ENCODE measurements around the gene RXFP1. TPM values are rescaled to one million over a fixed set of nuclear protein-coding genes. Genes with fewer than 3 reads are reported as not detected.

RXFP1 gene
- total RNA-seq, 4 donors from 2014 or later, result 2.1 to 11.3 (median 6.0) TPM

GRCh38 chr4:158605393-158605792, 83.7 kb downstream of the RXFP1 start:
- H3K4me3 ChIP-seq, result no peak overlapping the region
- TF ChIP-seq CTCF (IDR thresholded peaks at IDR 0.05), result no peak
- intact Hi-C loops (cut with DNase I; ENCODE audit: low total_unique reads), result no loop called here
- H3K27me3 ChIP-seq, result no peaks in the 10 kb centered on the region
- no peaks in the 10 kb centered on the region for H3K4me1 ChIP-seq
- DNase-seq, result no peak
- no peaks in the 10 kb centered on the region for H3K9me3 ChIP-seq
- no peaks in the 10 kb centered on the region for H3K36me3 ChIP-seq
- H3K27ac ChIP-seq, result no peak overlapping the region

GRCh38 chr4:158606969-158607368, 85.3 kb downstream of the RXFP1 start:
- Histone ChIP-seq H3K4me3 (no peak overlapping the region), H3K9me3 (no peaks in the 10 kb centered on the region), H3K27me3 (no peaks in the 10 kb centered on the region), H3K27ac (no peak overlapping the region), H3K4me1 (no peaks in the 10 kb centered on the region), H3K36me3 (no peaks in the 10 kb centered on the region)
- intact Hi-C loops (cut with DNase I; ENCODE audit: low total_unique reads), result no loop called here
- TF ChIP-seq CTCF (IDR thresholded peaks at IDR 0.05), result no peak
- no peak for TF ChIP-seq POLR2A (IDR thresholded peaks at IDR 0.05)
- DNase-seq, result no peak

GRCh38 chr4:158609116-158609515, 87.4 kb downstream of the RXFP1 start:
- no peak overlapping the region for H3K4me3 ChIP-seq
- no peaks in the 10 kb centered on the region for H3K4me1 ChIP-seq
- no peak overlapping the region for H3K27ac ChIP-seq
- intact Hi-C loops (cut with DNase I; ENCODE audit: low total_unique reads), result no loop called here
- no peaks in the 10 kb centered on the region for H3K9me3 ChIP-seq
- no peaks in the 10 kb centered on the region for H3K27me3 ChIP-seq
- DNase-seq, result no peak
- no peaks in the 10 kb centered on the region for H3K36me3 ChIP-seq
- TF ChIP-seq CTCF (IDR thresholded peaks at IDR 0.05), result no peak
- no peak for TF ChIP-seq POLR2A (IDR thresholded peaks at IDR 0.05)

GRCh38 chr4:158610790-158611189, 89.1 kb downstream of the RXFP1 start:
- H3K27me3 ChIP-seq, result no peaks in the 10 kb centered on the region
- intact Hi-C loops (cut with DNase I; ENCODE audit: low total_unique reads), result no loop called here

GRCh38 chr4:158613046-158613445, 91.4 kb downstream of the RXFP1 start:
- Histone ChIP-seq H3K27ac (no peak overlapping the region), H3K9me3 (no peaks in the 10 kb centered on the region), H3K36me3 (no peaks in the 10 kb centered on the region), H3K4me3 (no peak overlapping the region), H3K4me1 (no peaks in the 10 kb centered on the region), H3K27me3 (no peaks in the 10 kb centered on the region)
- intact Hi-C loops (cut with DNase I; ENCODE audit: low total_unique reads), result no loop called here
- no peak for DNase-seq
- TF ChIP-seq CTCF (IDR thresholded peaks at IDR 0.05) (no peak), POLR2A (IDR thresholded peaks at IDR 0.05) (no peak)

More at GRCh38 chr4:158610790-158611189, 89.1 kb downstream of the RXFP1 start:
- H3K9me3 ChIP-seq, result no peaks in the 10 kb centered on the region
- no peak for DNase-seq
- H3K4me1 ChIP-seq, result no peaks in the 10 kb centered on the region
- H3K27ac ChIP-seq, result no peak overlapping the region
- TF ChIP-seq POLR2A (IDR thresholded peaks at IDR 0.05), result no peak
- TF ChIP-seq CTCF (IDR thresholded peaks at IDR 0.05), result no peak
- H3K36me3 ChIP-seq, result no peaks in the 10 kb centered on the region
- H3K4me3 ChIP-seq, result no peak overlapping the region

Measured in uterus (tissue), 4 donors.